SK-N-SH (cell line): ENCODE results near the gene ZBTB16.

Source experiments
- EP300 ChIP-seq, 2 experiments: IDR thresholded peaks; 2 replicates each; pipeline versions ENCODE4 v1.4.0 to v1.6.1; 2012; ENCODE audit warnings: borderline replicate concordance in 1 of 2, low read depth in 1 of 2, low read length in 1 of 2
- EZH2phosphoT487 ChIP-seq: fragments of 200-600 bp; sonication (generic); IDR thresholded peaks from 2 replicates; pipeline ENCODE4 v1.6.1; 2017; ENCODE audit warnings: low read depth, mixed run types, mild to moderate bottlenecking, antibody characterized with exemption, moderate library complexity, borderline replicate concordance
- FOXJ3 ChIP-seq: sonication (generic); formaldehyde crosslinking; IDR thresholded peaks from 2 replicates; pipeline ENCODE4 v1.5.1; 2020; ENCODE audit warnings: mild to moderate bottlenecking, missing genetic modification reagents
- FOXM1 ChIP-seq: IDR thresholded peaks from 2 replicates; pipeline ENCODE4 v1.4.0; 2012; ENCODE audit warnings: low read depth, mild to moderate bottlenecking
- GATA2 ChIP-seq: sonication (generic); formaldehyde crosslinking; IDR thresholded peaks from 2 replicates; pipeline ENCODE4 v1.5.0; 2020; ENCODE audit warnings: mild to moderate bottlenecking, missing genetic modification reagents
- POLR2AphosphoS5 ChIP-seq: IDR thresholded peaks from 2 replicates; pipeline ENCODE4 v1.6.1; 2012; ENCODE audit warnings: low read depth, low read length
- RAD21 ChIP-seq: IDR thresholded peaks from 2 replicates; pipeline ENCODE4 v1.6.1; 2012; ENCODE audit warnings: mild to moderate bottlenecking, low read length
- TAF1 ChIP-seq: IDR thresholded peaks from 2 replicates; pipeline ENCODE4 v1.6.1; 2012; ENCODE audit warnings: low read depth, mild to moderate bottlenecking, low read length, moderate library complexity, borderline replicate concordance
- TCF12 ChIP-seq: IDR thresholded peaks from 2 replicates; pipeline ENCODE4 v1.4.0; 2012
- TF ChIP-seq, protein P1 (sequence below): fragments of 200-600 bp; sonication (generic); IDR thresholded peaks from 2 replicates; pipeline ENCODE4 v1.6.1; 2017; ENCODE audit warnings: antibody characterized with exemption, mild to moderate bottlenecking, moderate library complexity
- TF ChIP-seq, protein P2 (sequence below): IDR thresholded peaks from 2 replicates; pipeline ENCODE4 v1.6.1; 2012; ENCODE audit warnings: mild to moderate bottlenecking, low read depth, low read length, moderate library complexity

DNA sequence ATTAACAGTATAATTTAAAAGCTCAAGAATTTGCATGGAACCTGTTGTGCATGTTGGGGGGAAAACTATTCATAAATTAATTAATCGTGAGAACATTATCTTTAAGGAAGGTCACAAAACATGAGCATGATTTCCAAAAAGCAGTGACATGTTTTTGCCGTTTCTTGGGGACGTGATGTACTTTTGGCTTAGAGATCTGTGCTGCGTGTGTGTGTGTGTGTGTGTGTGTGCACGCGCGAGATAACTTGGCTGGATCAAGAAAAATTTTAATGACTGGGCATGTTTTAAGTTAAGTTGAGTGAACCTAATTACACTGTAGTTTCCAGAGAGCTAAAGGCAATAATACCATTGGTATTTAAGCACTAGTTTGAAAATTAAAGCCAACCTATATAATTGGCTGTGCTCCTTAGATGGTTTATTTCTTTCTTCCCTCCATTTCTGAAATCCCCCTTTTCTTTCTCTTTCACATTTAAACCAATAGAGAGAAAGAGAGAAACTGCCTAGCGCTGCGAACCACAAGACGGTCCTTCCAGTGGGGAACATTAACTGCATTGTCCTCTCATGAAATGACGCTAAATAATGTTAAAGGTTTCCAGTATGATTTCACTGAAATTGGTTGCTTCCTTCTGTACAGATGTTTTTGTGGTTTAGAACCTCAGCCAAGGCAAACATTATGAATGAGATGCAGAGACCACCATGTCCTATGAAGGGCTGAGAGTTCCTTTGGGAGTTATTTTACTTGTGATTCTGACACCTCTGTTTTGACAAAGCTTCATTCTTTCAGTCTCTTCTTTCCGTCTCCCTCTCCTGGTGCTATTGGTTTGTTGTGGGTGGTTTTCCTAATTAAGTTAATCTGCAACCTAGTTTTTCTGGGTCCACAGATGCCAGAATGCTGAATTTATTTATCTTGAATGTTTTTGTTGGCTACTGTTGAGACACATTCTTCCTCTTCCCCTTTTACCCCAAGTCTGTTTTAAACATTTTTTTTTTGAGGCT, 51.7 kb downstream of the ZBTB16 start:
- TF ChIP-seq EZH2phosphoT487 (no peak), GATA2 (CRISPR knock-in tag) (no peak), FOXM1 (no peak), POLR2AphosphoS5 (no peak), TCF12 (no peak), EP300 (IDR thresholded peaks at IDR 0.05; ENCODE audit: borderline replicate concordance in 1 of 2, low read depth in 1 of 2, low read length in 1 of 2) (no peak), FOXJ3 (no peak), TAF1 (no peak), RAD21 (no peak)
- TF ChIP-seq, protein P1, sequence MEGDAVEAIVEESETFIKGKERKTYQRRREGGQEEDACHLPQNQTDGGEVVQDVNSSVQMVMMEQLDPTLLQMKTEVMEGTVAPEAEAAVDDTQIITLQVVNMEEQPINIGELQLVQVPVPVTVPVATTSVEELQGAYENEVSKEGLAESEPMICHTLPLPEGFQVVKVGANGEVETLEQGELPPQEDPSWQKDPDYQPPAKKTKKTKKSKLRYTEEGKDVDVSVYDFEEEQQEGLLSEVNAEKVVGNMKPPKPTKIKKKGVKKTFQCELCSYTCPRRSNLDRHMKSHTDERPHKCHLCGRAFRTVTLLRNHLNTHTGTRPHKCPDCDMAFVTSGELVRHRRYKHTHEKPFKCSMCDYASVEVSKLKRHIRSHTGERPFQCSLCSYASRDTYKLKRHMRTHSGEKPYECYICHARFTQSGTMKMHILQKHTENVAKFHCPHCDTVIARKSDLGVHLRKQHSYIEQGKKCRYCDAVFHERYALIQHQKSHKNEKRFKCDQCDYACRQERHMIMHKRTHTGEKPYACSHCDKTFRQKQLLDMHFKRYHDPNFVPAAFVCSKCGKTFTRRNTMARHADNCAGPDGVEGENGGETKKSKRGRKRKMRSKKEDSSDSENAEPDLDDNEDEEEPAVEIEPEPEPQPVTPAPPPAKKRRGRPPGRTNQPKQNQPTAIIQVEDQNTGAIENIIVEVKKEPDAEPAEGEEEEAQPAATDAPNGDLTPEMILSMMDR: no peak
- TF ChIP-seq, protein P2, sequence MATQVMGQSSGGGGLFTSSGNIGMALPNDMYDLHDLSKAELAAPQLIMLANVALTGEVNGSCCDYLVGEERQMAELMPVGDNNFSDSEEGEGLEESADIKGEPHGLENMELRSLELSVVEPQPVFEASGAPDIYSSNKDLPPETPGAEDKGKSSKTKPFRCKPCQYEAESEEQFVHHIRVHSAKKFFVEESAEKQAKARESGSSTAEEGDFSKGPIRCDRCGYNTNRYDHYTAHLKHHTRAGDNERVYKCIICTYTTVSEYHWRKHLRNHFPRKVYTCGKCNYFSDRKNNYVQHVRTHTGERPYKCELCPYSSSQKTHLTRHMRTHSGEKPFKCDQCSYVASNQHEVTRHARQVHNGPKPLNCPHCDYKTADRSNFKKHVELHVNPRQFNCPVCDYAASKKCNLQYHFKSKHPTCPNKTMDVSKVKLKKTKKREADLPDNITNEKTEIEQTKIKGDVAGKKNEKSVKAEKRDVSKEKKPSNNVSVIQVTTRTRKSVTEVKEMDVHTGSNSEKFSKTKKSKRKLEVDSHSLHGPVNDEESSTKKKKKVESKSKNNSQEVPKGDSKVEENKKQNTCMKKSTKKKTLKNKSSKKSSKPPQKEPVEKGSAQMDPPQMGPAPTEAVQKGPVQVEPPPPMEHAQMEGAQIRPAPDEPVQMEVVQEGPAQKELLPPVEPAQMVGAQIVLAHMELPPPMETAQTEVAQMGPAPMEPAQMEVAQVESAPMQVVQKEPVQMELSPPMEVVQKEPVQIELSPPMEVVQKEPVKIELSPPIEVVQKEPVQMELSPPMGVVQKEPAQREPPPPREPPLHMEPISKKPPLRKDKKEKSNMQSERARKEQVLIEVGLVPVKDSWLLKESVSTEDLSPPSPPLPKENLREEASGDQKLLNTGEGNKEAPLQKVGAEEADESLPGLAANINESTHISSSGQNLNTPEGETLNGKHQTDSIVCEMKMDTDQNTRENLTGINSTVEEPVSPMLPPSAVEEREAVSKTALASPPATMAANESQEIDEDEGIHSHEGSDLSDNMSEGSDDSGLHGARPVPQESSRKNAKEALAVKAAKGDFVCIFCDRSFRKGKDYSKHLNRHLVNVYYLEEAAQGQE: no peak
